Measurements from ENCODE around the gene MED12.

- TF ChIP-seq, protein P1, sequence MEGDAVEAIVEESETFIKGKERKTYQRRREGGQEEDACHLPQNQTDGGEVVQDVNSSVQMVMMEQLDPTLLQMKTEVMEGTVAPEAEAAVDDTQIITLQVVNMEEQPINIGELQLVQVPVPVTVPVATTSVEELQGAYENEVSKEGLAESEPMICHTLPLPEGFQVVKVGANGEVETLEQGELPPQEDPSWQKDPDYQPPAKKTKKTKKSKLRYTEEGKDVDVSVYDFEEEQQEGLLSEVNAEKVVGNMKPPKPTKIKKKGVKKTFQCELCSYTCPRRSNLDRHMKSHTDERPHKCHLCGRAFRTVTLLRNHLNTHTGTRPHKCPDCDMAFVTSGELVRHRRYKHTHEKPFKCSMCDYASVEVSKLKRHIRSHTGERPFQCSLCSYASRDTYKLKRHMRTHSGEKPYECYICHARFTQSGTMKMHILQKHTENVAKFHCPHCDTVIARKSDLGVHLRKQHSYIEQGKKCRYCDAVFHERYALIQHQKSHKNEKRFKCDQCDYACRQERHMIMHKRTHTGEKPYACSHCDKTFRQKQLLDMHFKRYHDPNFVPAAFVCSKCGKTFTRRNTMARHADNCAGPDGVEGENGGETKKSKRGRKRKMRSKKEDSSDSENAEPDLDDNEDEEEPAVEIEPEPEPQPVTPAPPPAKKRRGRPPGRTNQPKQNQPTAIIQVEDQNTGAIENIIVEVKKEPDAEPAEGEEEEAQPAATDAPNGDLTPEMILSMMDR (IDR thresholded peaks at IDR 0.05): peak; percentile 52 to 64 (median 60)
- TF ChIP-seq POLR2AphosphoS5 (IDR thresholded peaks at IDR 0.05; ENCODE audit: insufficient read depth in 1 of 2, low read depth in 1 of 2) (no peak), POLR2A (IDR thresholded peaks at IDR 0.05) (no peak)
Observed at GRCh38 chrX:71128915-71129765, 10.7 kb downstream of the MED12 start.
